Skeletal muscle satellite cell (primary cell): ENCODE data around the gene GAK.

ENCODE experiments used
- H3K27me3 ChIP-seq: 2 replicates; pipeline ENCODE4 v1.7.0; 2013; ENCODE audit warnings: low read length; ENCODE audit not compliant: control insufficient read depth, insufficient read depth
- H3K36me3 ChIP-seq: 2 replicates; pipeline ENCODE4 v1.7.0; 2013; ENCODE audit warnings: mild to moderate bottlenecking, control low read depth, low read length; ENCODE audit not compliant: insufficient read depth
- H3K4me1 ChIP-seq: 2 replicates; pipeline ENCODE4 v1.7.0; 2013; ENCODE audit warnings: low read length; ENCODE audit not compliant: control insufficient read depth, insufficient read depth
- H3K4me2 ChIP-seq: 2 replicates; pipeline ENCODE4 v1.7.0; 2013; ENCODE audit warnings: mild to moderate bottlenecking, low read length
- H3K4me3 ChIP-seq: 2 replicates; pipeline ENCODE4 v1.7.0; 2013; ENCODE audit warnings: low read length
- H3K9ac ChIP-seq: 2 replicates; pipeline ENCODE4 v1.7.0; 2013; ENCODE audit warnings: mild to moderate bottlenecking, low read depth, low read length, moderate library complexity
- H3K9me3 ChIP-seq: replicated peaks from 2 replicates; pipeline ENCODE4 v1.7.0; 2013; ENCODE audit warnings: mild to moderate bottlenecking, control low read depth, low read length

GAK gene

GRCh38 chr4:961351-962230 is 29.5 kb upstream of the GAK start:
- no peak overlapping the region for H3K4me2 ChIP-seq
- H3K36me3 ChIP-seq = peaks cover 50% of the 10 kb centered on the region
- H3K27me3 ChIP-seq = no peaks in the 10 kb centered on the region
- no peaks in the 10 kb centered on the region for H3K9me3 ChIP-seq
- H3K4me1 ChIP-seq = no peaks in the 10 kb centered on the region
- H3K9ac ChIP-seq = no peak overlapping the region
- no peak overlapping the region for H3K4me3 ChIP-seq

- H3K27me3 ChIP-seq = no peaks in the 10 kb centered on the region
- no peak overlapping the region for H3K4me2 ChIP-seq
- H3K36me3 ChIP-seq = peaks cover 46% of the 10 kb centered on the region
- no peak overlapping the region for H3K9ac ChIP-seq
- no peak overlapping the region for H3K4me3 ChIP-seq
- H3K4me1 ChIP-seq = no peaks in the 10 kb centered on the region
- H3K9me3 ChIP-seq = no peaks in the 10 kb centered on the region
Observed at GRCh38 chr4:960636-961350, 28.7 kb upstream of the GAK start.

- Histone ChIP-seq H3K4me1 (no peaks in the 10 kb centered on the region), H3K4me2 (no peak overlapping the region), H3K27me3 (no peaks in the 10 kb centered on the region), H3K4me3 (no peak overlapping the region), H3K9ac (no peak overlapping the region), H3K9me3 (no peaks in the 10 kb centered on the region), H3K36me3 (peaks cover 41% of the 10 kb centered on the region)
Observed at GRCh38 chr4:960140-960635, 28.1 kb upstream of the GAK start.

GRCh38 chr4:959338-960139 is 27.4 kb upstream of the GAK start:
- no peaks in the 10 kb centered on the region for H3K27me3 ChIP-seq
- no peak overlapping the region for H3K4me2 ChIP-seq
- H3K9me3 ChIP-seq = no peaks in the 10 kb centered on the region
- H3K9ac ChIP-seq = no peak overlapping the region
- peaks cover 37% of the 10 kb centered on the region for H3K36me3 ChIP-seq
- H3K4me1 ChIP-seq = no peaks in the 10 kb centered on the region
- no peak overlapping the region for H3K4me3 ChIP-seq

GRCh38 chr4:958696-959337 is 26.7 kb upstream of the GAK start:
- Histone ChIP-seq H3K9ac (no peak overlapping the region), H3K4me1 (no peaks in the 10 kb centered on the region), H3K4me2 (no peak overlapping the region), H3K4me3 (no peak overlapping the region), H3K27me3 (no peaks in the 10 kb centered on the region), H3K36me3 (peaks cover 32% of the 10 kb centered on the region), H3K9me3 (no peaks in the 10 kb centered on the region)

- Histone ChIP-seq H3K27me3 (no peaks in the 10 kb centered on the region), H3K4me2 (no peak overlapping the region), H3K36me3 (peaks cover 34% of the 10 kb centered on the region), H3K9me3 (no peaks in the 10 kb centered on the region), H3K4me1 (no peaks in the 10 kb centered on the region), H3K4me3 (no peak overlapping the region), H3K9ac (no peak overlapping the region)
Observed at GRCh38 chr4:958314-958665, 26.2 kb upstream of the GAK start.

GRCh38 chr4:957581-958313 is 25.6 kb upstream of the GAK start:
- Histone ChIP-seq H3K27me3 (no peaks in the 10 kb centered on the region), H3K9ac (no peak overlapping the region), H3K4me3 (no peak overlapping the region), H3K4me1 (no peaks in the 10 kb centered on the region), H3K36me3 (peaks cover 31% of the 10 kb centered on the region), H3K4me2 (no peak overlapping the region), H3K9me3 (no peaks in the 10 kb centered on the region)

GRCh38 chr4:957231-957580 is 25.1 kb upstream of the GAK start:
- peaks cover 27% of the 10 kb centered on the region for H3K36me3 ChIP-seq
- H3K27me3 ChIP-seq = no peaks in the 10 kb centered on the region
- H3K9ac ChIP-seq = no peak overlapping the region
- H3K4me1 ChIP-seq = no peaks in the 10 kb centered on the region
- no peak overlapping the region for H3K4me2 ChIP-seq
- H3K4me3 ChIP-seq = no peak overlapping the region
- H3K9me3 ChIP-seq = no peaks in the 10 kb centered on the region

GRCh38 chr4:956531-957230 is 24.6 kb upstream of the GAK start:
- Histone ChIP-seq H3K4me2 (no peak overlapping the region), H3K4me1 (no peaks in the 10 kb centered on the region), H3K36me3 (peaks cover 22% of the 10 kb centered on the region), H3K9ac (no peak overlapping the region), H3K9me3 (no peaks in the 10 kb centered on the region), H3K4me3 (no peak overlapping the region), H3K27me3 (no peaks in the 10 kb centered on the region)

GRCh38 chr4:955931-956381 is 23.8 kb upstream of the GAK start:
- Histone ChIP-seq H3K4me1 (no peaks in the 10 kb centered on the region), H3K27me3 (no peaks in the 10 kb centered on the region), H3K9me3 (no peaks in the 10 kb centered on the region), H3K9ac (no peak overlapping the region), H3K4me3 (no peak overlapping the region), H3K4me2 (no peak overlapping the region), H3K36me3 (peaks cover 21% of the 10 kb centered on the region)
